ACC112 (cell line): ENCODE data around the gene PPP1R3C.
A peak's percentile ranks its signal among the peaks of the same experiment; 100 is the strongest.

Experiments used
- H2AFZ ChIP-seq: fragments of 200-600 bp; sonication (generic); one replicate; pipeline ENCODE4 v1.6.0; 2017; ENCODE audit warnings: antibody characterized with exemption, low read length; ENCODE audit not compliant: unreplicated experiment
- H3K27ac ChIP-seq: fragments of 200-600 bp; sonication (generic); 2 replicates; pipeline ENCODE4 v1.5.1; 2014; ENCODE audit warnings: low read depth, mild to moderate bottlenecking, antibody characterized with exemption, low read length, moderate library complexity
- H3K27me3 ChIP-seq: fragments of 200-600 bp; sonication (generic); 2 replicates; pipeline ENCODE4 v1.6.1; 2014; ENCODE audit warnings: mild to moderate bottlenecking, antibody characterized with exemption, low read length, moderate library complexity, mixed read lengths; ENCODE audit not compliant: insufficient read depth
- H3K36me3 ChIP-seq: fragments of 200-600 bp; sonication (generic); 2 replicates; pipeline ENCODE4 v1.6.1; 2016; ENCODE audit warnings: mild to moderate bottlenecking, antibody characterized with exemption, low read length, moderate library complexity, mixed read lengths; ENCODE audit not compliant: insufficient read depth
- H3K4me1 ChIP-seq: fragments of 200-600 bp; sonication (generic); one replicate; pipeline ENCODE4 v1.6.1; 2016; ENCODE audit warnings: low read length, mixed read lengths; ENCODE audit not compliant: insufficient read depth, unreplicated experiment, control insufficient read depth
- H3K4me3 ChIP-seq: fragments of 200-600 bp; sonication (generic); 2 replicates; pipeline ENCODE4 v1.5.1; 2014; ENCODE audit warnings: mild to moderate bottlenecking, low read depth, low read length
- H3K79me2 ChIP-seq: fragments of 200-600 bp; sonication (generic); one replicate; pipeline ENCODE4 v1.6.0; 2016; ENCODE audit warnings: low read length; ENCODE audit not compliant: control insufficient read depth, unreplicated experiment, insufficient read depth

Gene PPP1R3C

GRCh38 chr10:91629715-91630549 is 2.9 kb downstream of the PPP1R3C start:
- Histone ChIP-seq H2AFZ (no peak overlapping the region), H3K4me3 (peak overlapping the region; percentile 88), H3K4me1 (peaks cover 23% of the 10 kb centered on the region), H3K27ac (peak overlapping the region; percentile 18; the same call in 1 of the 2 replicates), H3K27me3 (no peaks in the 10 kb centered on the region), H3K79me2 (peaks cover 32% of the 10 kb centered on the region), H3K36me3 (peaks cover 34% of the 10 kb centered on the region)

- Histone ChIP-seq H3K27me3 (no peaks in the 10 kb centered on the region), H3K4me3 (peak overlapping the region; percentile 88), H2AFZ (no peak overlapping the region), H3K36me3 (peaks cover 40% of the 10 kb centered on the region), H3K4me1 (peaks cover 19% of the 10 kb centered on the region), H3K27ac (no peak overlapping the region), H3K79me2 (peaks cover 32% of the 10 kb centered on the region)
These were observed 4.5 kb downstream of the PPP1R3C start for GRCh38 chr10:91628383-91628782.

DNA sequence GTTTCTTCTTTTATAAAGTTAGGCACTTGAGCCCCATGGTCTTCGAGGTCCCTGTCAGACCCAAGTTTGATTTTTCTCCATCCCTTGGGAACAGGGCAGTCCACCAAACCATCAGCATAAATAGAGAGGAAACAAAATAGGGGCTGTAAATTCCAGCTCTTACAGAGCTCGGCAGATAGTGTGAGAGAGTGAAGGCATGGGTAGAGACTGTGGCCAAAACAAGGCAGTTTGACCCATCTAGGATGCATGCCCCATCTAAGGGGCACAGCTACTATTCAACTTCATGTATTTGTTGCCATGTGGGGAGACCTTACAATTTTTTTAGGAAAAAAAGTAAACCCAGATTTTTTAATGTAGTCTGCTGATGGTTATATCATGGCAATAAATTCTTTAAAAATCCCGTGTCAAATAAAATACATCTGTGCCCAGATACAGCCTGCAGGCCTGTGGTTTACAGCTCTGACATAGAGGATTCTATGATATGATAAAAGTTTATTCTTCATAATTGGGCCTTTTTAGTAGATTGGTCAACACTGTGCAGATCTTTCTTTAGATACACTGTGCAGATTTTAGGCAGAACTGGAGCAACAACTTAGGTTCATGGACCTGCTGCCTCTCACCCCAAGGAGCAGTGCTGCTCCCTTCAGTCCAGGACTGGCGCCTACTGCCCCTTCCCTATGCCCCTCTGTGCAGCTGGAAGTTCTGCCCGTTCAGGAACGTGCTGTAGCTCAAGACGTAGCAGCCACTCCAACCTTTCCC is 5.3 kb downstream of the PPP1R3C start:
- H3K4me3 ChIP-seq = no peak overlapping the region
- H2AFZ ChIP-seq = no peak overlapping the region
- H3K27me3 ChIP-seq = no peaks in the 10 kb centered on the region
- peaks cover 44% of the 10 kb centered on the region for H3K36me3 ChIP-seq
- peaks cover 19% of the 10 kb centered on the region for H3K4me1 ChIP-seq
- H3K79me2 ChIP-seq = peaks cover 29% of the 10 kb centered on the region
- H3K27ac ChIP-seq = no peak overlapping the region

- Histone ChIP-seq H3K79me2 (peaks cover 23% of the 10 kb centered on the region), H3K36me3 (peaks cover 44% of the 10 kb centered on the region), H2AFZ (no peak overlapping the region), H3K27me3 (no peaks in the 10 kb centered on the region), H3K4me3 (no peak overlapping the region), H3K27ac (no peak overlapping the region), H3K4me1 (peaks cover 19% of the 10 kb centered on the region)
These were observed 5.9 kb downstream of the PPP1R3C start for GRCh38 chr10:91626936-91627335.

GRCh38 chr10:91624633-91625032 is 8.2 kb downstream of the PPP1R3C start:
- Histone ChIP-seq H3K27ac (no peak overlapping the region), H3K79me2 (peaks cover 3% of the 10 kb centered on the region), H3K4me3 (no peak overlapping the region), H3K36me3 (peaks cover 31% of the 10 kb centered on the region), H3K4me1 (peaks cover 6% of the 10 kb centered on the region), H3K27me3 (no peaks in the 10 kb centered on the region), H2AFZ (no peak overlapping the region)

GRCh38 chr10:91622601-91623000 is 10.3 kb downstream of the PPP1R3C start:
- Histone ChIP-seq H3K27ac (no peak overlapping the region), H3K4me3 (no peak overlapping the region), H3K36me3 (peaks cover 15% of the 10 kb centered on the region), H3K4me1 (no peaks in the 10 kb centered on the region), H2AFZ (no peak overlapping the region), H3K79me2 (no peaks in the 10 kb centered on the region), H3K27me3 (no peaks in the 10 kb centered on the region)

DNA sequence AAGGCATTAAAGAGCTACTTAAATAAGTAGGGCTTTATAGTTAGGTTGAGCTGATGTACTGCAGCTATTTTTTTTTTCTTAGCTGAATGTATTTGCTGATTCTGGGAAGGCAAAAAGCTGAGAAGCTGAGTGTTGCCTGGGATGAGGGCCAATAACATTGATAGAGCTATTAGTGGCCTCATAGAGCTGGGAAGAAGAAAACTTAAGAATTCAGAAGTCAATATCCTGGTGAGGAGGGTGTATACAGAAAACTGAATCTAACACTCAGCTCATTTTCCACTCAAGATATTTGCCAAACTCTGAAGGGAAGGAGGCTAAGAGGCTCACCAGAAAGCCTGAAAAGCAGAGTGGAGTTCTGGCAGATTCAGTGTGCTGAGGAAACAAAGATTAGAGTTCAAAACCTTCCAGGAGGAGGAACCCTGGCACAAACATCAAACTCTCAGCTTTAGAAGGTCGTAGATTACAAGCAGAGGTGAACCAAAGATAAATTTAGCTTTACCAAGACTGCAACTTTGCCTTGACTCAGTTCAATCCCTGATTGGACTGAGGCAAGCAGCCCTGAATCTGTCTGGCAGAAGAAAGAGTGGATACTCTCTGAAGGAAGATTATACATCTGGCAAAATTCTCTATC is 11.3 kb downstream of the PPP1R3C start:
- Histone ChIP-seq H3K79me2 (no peaks in the 10 kb centered on the region), H3K36me3 (peaks cover 15% of the 10 kb centered on the region), H3K4me3 (no peak overlapping the region), H3K27ac (no peak overlapping the region), H2AFZ (no peak overlapping the region), H3K27me3 (no peaks in the 10 kb centered on the region), H3K4me1 (peaks cover 4% of the 10 kb centered on the region)

GRCh38 chr10:91617072-91617609 is 15.7 kb downstream of the PPP1R3C start:
- Histone ChIP-seq H2AFZ (no peak overlapping the region), H3K27ac (peak overlapping the region; percentile 74), H3K4me3 (no peak overlapping the region), H3K4me1 (peaks cover 33% of the 10 kb centered on the region), H3K36me3 (peaks cover 5% of the 10 kb centered on the region; the same call in 1 of the 2 replicates), H3K27me3 (no peaks in the 10 kb centered on the region), H3K79me2 (no peaks in the 10 kb centered on the region)

DNA sequence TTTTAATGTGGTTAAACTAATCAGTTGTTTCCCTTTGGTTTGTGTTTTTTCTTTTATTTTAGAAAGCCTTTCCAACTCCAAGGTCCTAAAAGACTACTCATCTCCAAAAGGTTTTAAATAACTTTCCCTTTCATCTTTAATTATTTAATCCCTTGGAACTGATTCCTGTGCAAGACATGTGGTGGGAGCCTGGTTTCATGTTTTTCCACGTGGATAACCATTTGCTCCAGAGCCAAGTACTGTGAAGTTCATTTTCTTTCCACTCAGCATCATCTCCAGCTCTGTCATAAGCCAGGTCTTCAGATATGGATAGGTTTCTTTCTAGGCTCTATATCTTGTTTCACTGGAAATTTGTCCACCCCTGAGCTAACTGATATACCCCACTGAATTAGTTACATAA is 16.7 kb downstream of the PPP1R3C start:
- H3K27ac ChIP-seq = peak overlapping the region; percentile 59
- no peaks in the 10 kb centered on the region for H3K27me3 ChIP-seq
- peaks cover 5% of the 10 kb centered on the region; the same call in 1 of the 2 replicates for H3K36me3 ChIP-seq
- no peak overlapping the region for H2AFZ ChIP-seq
- no peak overlapping the region for H3K4me3 ChIP-seq
- H3K4me1 ChIP-seq = peaks cover 39% of the 10 kb centered on the region
- no peaks in the 10 kb centered on the region for H3K79me2 ChIP-seq

GRCh38 chr10:91614225-91614624 is 18.6 kb downstream of the PPP1R3C start:
- H2AFZ ChIP-seq = peak overlapping the region; percentile 48
- H3K27ac ChIP-seq = peak overlapping the region; percentile 99
- no peaks in the 10 kb centered on the region for H3K27me3 ChIP-seq
- no peaks in the 10 kb centered on the region for H3K79me2 ChIP-seq
- no peaks in the 10 kb centered on the region for H3K36me3 ChIP-seq
- H3K4me1 ChIP-seq = peaks cover 56% of the 10 kb centered on the region
- peak overlapping the region; percentile 61 for H3K4me3 ChIP-seq
